A673 (cell line): Measurements from ENCODE around the gene RMND1. TPM values are rescaled to one million over a fixed set of nuclear protein-coding genes. Genes with fewer than 3 reads are reported as not detected.

Experiments
- BruUV-seq: library from RNA; stranded (reverse); fragments of 400-500 nt; replicated peaks from 2 replicates; lab custom pipeline; 2021; lab: Mats Ljungman, UMichigan
- CTCF ChIA-PET: fragments of 300-600 bp; sonication (Branson Sonifier 250); formaldehyde crosslinking; loops from one replicate; lab custom pipeline; 2022; ENCODE audit warnings: antibody characterized with exemption; lab: Charles Lee
- POLR2A ChIA-PET: fragments of 300-600 bp; sonication (Branson Sonifier 250); formaldehyde crosslinking; loops from one replicate; lab custom pipeline; 2022; ENCODE audit warnings: antibody characterized with exemption; ENCODE audit not compliant: low non-redundant PET; lab: Charles Lee
- DNase-seq: peaks from one replicate; pipeline ENCODE4 v3.0.0-alpha.2; 2015; ENCODE audit warnings: low spot score
- H3K27ac ChIP-seq: fragments of 200-600 bp; sonication (generic); 2 replicates; pipeline ENCODE4 v1.5.1; 2016; ENCODE audit warnings: mixed run types, low read depth, mild to moderate bottlenecking, mixed read lengths, antibody characterized with exemption, low read length; ENCODE audit not compliant: poor library complexity, severe bottlenecking
- H3K27me3 ChIP-seq: fragments of 200-600 bp; sonication (generic); replicated peaks from 2 replicates; pipeline ENCODE4 v1.6.1; 2017; ENCODE audit warnings: mixed run types, low read depth, mild to moderate bottlenecking, mixed read lengths, antibody characterized with exemption, low read length; ENCODE audit not compliant: insufficient read depth, poor library complexity
- H3K36me3 ChIP-seq: fragments of 200-600 bp; sonication (generic); 2 replicates; pipeline ENCODE4 v1.6.1; 2016; ENCODE audit warnings: mixed run types, mild to moderate bottlenecking, mixed read lengths, antibody characterized with exemption, low read length; ENCODE audit not compliant: insufficient read depth, poor library complexity, severe bottlenecking
- H3K4me1 ChIP-seq: fragments of 200-600 bp; sonication (generic); 2 replicates; pipeline ENCODE4 v1.6.1; 2017; ENCODE audit warnings: mixed run types, mild to moderate bottlenecking, mixed read lengths, antibody characterized with exemption, low read length; ENCODE audit not compliant: insufficient read depth, poor library complexity, severe bottlenecking
- H3K4me3 ChIP-seq: fragments of 200-600 bp; sonication (generic); 2 replicates; pipeline ENCODE4 v1.5.1; 2016; ENCODE audit warnings: low read depth, mixed run types, mild to moderate bottlenecking, mixed read lengths, low read length; ENCODE audit not compliant: poor library complexity, severe bottlenecking
- H3K9me3 ChIP-seq: fragments of 200-600 bp; sonication (generic); 2 replicates; pipeline ENCODE4 v1.6.1; 2016; ENCODE audit warnings: mixed run types, low read depth, mild to moderate bottlenecking, mixed read lengths, antibody characterized with exemption, low read length; ENCODE audit not compliant: poor library complexity, severe bottlenecking
- CTCF ChIP-seq: fragments of 300-800, 200-600 bp; sonication (generic); conservative IDR thresholded peaks from 2 replicates; pipeline ENCODE4 v1.5.1; 2017; ENCODE audit warnings: low read depth, mild to moderate bottlenecking, antibody characterized with exemption, low read length, moderate library complexity, mixed read lengths
- EZH2 ChIP-seq: fragments of 200-600 bp; sonication (generic); IDR thresholded peaks from 2 replicates; pipeline ENCODE4 v1.6.1; 2017; ENCODE audit warnings: borderline replicate concordance, low read depth, mild to moderate bottlenecking, mixed read lengths, antibody characterized with exemption, low read length; ENCODE audit not compliant: poor library complexity, severe bottlenecking
- intact Hi-C: fragments of 100-400 bp; cut with micrococcal nuclease; formaldehyde crosslinking; loops from one replicate; pipeline ENCODE4 v1.10.0; 2022; ENCODE audit not compliant: unreplicated experiment
- total RNA-seq: library from RNA; stranded (reverse); gene quantifications from 2 replicates; pipeline ENCODE4 v1.2.3, GENCODE V29; 2021

RMND1 gene
- total RNA-seq, 1 experiment from 2014 or later = 25.6 TPM

DNA sequence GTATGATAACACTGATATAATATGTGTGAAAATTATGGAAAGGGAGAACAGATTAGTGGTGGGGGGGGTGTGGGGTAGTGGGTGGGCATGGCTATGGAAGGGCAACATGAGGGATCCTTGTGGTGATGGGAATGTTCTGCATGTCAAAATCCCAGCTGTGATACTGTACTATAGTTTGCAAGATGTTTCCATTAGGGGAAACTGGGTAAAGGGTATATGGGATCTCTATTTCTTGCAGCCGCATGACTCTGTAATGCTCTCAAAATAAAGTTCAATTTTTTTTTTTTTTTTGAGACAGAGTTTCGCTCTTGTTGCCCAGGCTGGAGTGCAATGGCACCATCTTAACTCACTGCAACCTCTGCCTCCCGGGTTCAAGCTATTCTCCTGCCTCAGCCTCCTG lies 74.8 kb downstream of the RMND1 start:
- DNase-seq = no peak
- intact Hi-C loops = no loop called here
- BruUV-seq = no TSS peak
- Histone ChIP-seq H3K4me3 (no peak overlapping the region), H3K27me3 (no peaks in the 10 kb centered on the region), H3K36me3 (no peaks in the 10 kb centered on the region), H3K9me3 (no peaks in the 10 kb centered on the region), H3K27ac (no peak overlapping the region), H3K4me1 (peaks cover 17% of the 10 kb centered on the region)
- TF ChIP-seq CTCF = no peak
- no peak for TF ChIP-seq EZH2
- CTCF ChIA-PET = no interaction called here
- POLR2A ChIA-PET = no interaction called here

DNA sequence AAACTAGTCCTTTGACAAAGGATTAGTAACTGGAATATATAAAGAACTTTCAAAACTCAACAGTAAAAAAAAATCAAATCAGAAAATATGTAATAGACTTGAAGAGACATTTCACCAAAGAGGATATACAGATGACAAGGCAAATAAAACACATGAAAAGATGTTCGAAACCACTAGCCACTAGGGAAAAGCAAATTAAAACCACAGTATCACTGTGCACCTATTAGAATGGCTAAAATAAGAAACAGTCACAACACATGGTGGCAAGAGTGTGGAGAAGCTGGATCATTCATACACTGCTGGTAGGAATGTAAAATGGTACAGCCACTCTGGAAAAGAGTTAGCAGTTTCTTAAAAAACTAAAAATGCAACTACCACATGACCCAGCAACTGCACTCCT lies 75.5 kb downstream of the RMND1 start:
- DNase-seq = no peak
- Histone ChIP-seq H3K36me3 (peaks cover 1% of the 10 kb centered on the region), H3K27ac (no peak overlapping the region), H3K4me1 (peaks cover 17% of the 10 kb centered on the region), H3K4me3 (no peak overlapping the region), H3K27me3 (no peaks in the 10 kb centered on the region), H3K9me3 (no peaks in the 10 kb centered on the region)
- intact Hi-C loops = no loop called here
- ChIA-PET POLR2A (no interaction called here), CTCF (no interaction called here)
- BruUV-seq = no TSS peak
- TF ChIP-seq EZH2 (no peak), CTCF (no peak)

- Histone ChIP-seq H3K9me3 (no peaks in the 10 kb centered on the region), H3K27ac (no peak overlapping the region), H3K4me3 (no peak overlapping the region), H3K36me3 (peaks cover 7% of the 10 kb centered on the region), H3K27me3 (no peaks in the 10 kb centered on the region), H3K4me1 (peaks cover 17% of the 10 kb centered on the region)
- DNase-seq = no peak
- intact Hi-C loops = no loop called here
- ChIA-PET CTCF (no interaction called here), POLR2A (no interaction called here)
- TF ChIP-seq CTCF (no peak), EZH2 (no peak)
- no TSS peak for BruUV-seq
These were observed 76.1 kb downstream of the RMND1 start for GRCh38 chr6:151375833-151376232.
